GM23248 (cell line): ENCODE measurements around the gene FOXN3.

Experiments
- EZH2 ChIP-seq: fragments of 200-600 bp; sonication (generic); IDR thresholded peaks from 2 replicates; pipeline ENCODE4 v1.6.1; 2018; ENCODE audit warnings: antibody characterized with exemption, mild to moderate bottlenecking; ENCODE audit not compliant: insufficient read depth, poor library complexity, severe bottlenecking
- EZH2phosphoT487 ChIP-seq: fragments of 200-600 bp; sonication (generic); IDR thresholded peaks from 2 replicates; pipeline ENCODE4 v1.6.1; 2018; ENCODE audit warnings: antibody characterized with exemption, moderate library complexity, mild to moderate bottlenecking, low read depth; ENCODE audit not compliant: insufficient read depth

DNA sequence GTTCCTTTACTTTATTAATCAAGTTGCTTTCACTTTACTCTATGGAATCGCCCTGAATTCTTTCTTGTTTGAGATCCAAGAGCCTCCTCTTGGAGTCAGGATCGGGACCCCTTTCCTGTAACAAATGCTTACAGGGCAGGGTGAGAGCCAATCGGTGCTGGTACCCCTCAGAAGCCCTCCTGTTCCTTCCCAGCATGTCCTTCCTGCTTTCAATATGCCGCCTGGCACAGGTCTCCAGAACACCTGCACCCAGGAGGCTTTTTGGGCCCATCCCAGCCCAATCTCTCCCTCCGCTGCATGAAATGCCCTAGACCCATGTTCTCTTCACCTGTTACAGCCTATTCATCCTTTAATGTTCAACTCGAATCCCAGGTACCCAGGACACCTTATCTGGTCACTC, 122.2 kb downstream of the FOXN3 start:
- TF ChIP-seq EZH2phosphoT487, result no peak
- no peak for TF ChIP-seq EZH2
